Subcutaneous abdominal adipose tissue (tissue), 5 donors: ENCODE results near the gene BMP7.
"Not testable (repeated sequence)": the region's sequence is repeated elsewhere in the genome, so short reads cannot be mapped to it uniquely, and the experiment has no call there.

Source experiments
- H3K27ac ChIP-seq: one replicate; pipeline ENCODE4 v1.7.0; 2013; ENCODE audit warnings: low read depth, mild to moderate bottlenecking, inconsistent platforms, low read length, moderate library complexity
- H3K27me3 ChIP-seq, 5 donors: one replicate each; pipeline ENCODE4 v1.7.0; 2013; ENCODE audit warnings: low read length in 5 of 5, inconsistent platforms in 1 of 5; ENCODE audit not compliant: control insufficient read depth in 5 of 5, insufficient read depth in 4 of 5
- H3K36me3 ChIP-seq, 5 donors: one replicate each; pipeline ENCODE4 v1.7.0; 2013; ENCODE audit warnings: low read length in 5 of 5; ENCODE audit not compliant: control insufficient read depth in 5 of 5, insufficient read depth in 5 of 5
- H3K4me1 ChIP-seq, 5 donors: one replicate each; pipeline ENCODE4 v1.7.0; 2013; ENCODE audit warnings: low read length in 5 of 5, mild to moderate bottlenecking in 3 of 5, moderate library complexity in 1 of 5; ENCODE audit not compliant: control insufficient read depth in 5 of 5, insufficient read depth in 5 of 5
- H3K4me3 ChIP-seq, 5 donors: one replicate each; pipeline ENCODE4 v1.7.0; 2013; ENCODE audit warnings: low read length in 5 of 5, low read depth in 1 of 5
- H3K9ac ChIP-seq, 5 donors: one replicate each; pipeline ENCODE4 v1.7.0; 2013; ENCODE audit warnings: low read length in 5 of 5, mild to moderate bottlenecking in 4 of 5, moderate library complexity in 3 of 5
- H3K9me3 ChIP-seq, 5 donors: one replicate each; pipeline ENCODE4 v1.7.0; 2013; ENCODE audit warnings: low read length in 5 of 5; ENCODE audit not compliant: control insufficient read depth in 5 of 5
- donor health status: healthy.
- donor health status: healthy.
- donor health status: healthy.
- donor health status: healthy.
- donor health status: healthy.

Gene BMP7

DNA sequence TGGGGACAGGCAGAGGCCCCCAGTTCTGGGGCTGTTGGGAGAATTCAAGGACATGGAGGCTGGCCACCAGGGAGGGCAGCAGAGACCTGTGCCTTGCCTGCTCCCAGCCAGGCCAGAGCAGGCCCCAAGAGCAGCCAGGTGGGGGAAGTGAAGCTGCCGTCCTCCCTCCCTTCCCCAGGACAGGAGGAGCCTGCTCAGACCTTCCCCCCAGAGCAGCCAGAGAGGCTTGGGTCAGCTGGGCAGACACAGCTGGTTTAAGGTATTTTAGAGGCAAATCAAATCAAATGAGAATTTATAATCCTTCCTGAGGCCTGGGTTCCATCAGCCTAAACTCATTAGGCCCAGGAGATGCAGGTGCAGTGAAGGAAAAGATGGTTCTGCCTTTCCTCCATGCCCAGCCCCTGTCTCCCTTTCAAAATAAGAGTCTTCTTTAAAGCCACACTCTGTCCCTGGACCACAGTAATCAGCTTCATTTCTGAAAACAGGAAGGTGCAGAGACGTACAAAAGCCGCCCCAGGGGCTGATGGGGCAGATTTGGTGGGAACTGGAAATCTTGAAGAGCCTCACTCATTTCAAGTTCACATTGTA is 21.7 kb downstream of the BMP7 start:
- H3K27ac ChIP-seq, result no peak overlapping the region
- H3K27me3 ChIP-seq, result peaks cover 2 to 13% (median 4%) of the 10 kb centered on the region in 5 donors
- H3K4me1 ChIP-seq, result peaks cover 0 to 10% (median 0%) of the 10 kb centered on the region in 5 donors
- H3K4me3 ChIP-seq, result no peak overlapping the region
- H3K9me3 ChIP-seq, result peaks cover 2 to 6% (median 5%) of the 10 kb centered on the region in 5 donors
- no peaks in the 10 kb centered on the region for H3K36me3 ChIP-seq
- H3K9ac ChIP-seq, result no peak overlapping the region

DNA sequence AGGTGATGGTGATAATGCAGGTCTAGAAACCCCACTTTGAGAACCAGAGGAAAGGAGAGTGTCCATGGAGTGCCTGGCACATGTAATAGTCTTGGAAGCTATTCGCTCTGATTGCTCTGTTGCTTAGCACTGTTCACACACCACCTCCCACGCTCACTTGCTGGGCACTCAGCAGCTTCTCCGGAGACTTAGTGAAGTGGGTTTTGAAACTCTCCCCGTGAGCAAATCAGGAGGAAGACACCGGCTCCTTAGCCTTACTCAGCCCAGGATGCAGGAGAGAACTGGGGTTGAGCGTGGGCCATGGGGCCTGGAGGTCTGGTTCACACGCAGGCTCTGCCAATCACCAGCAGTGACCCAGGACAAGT is 22.2 kb downstream of the BMP7 start:
- Histone ChIP-seq H3K4me1 (peaks cover 0 to 10% (median 0%) of the 10 kb centered on the region in 5 donors), H3K36me3 (no peaks in the 10 kb centered on the region), H3K27me3 (peaks cover 0 to 12% (median 4%) of the 10 kb centered on the region in 5 donors), H3K9me3 (peaks cover 2 to 6% (median 5%) of the 10 kb centered on the region in 5 donors), H3K9ac (no peak overlapping the region), H3K27ac (no peak overlapping the region), H3K4me3 (no peak overlapping the region)

DNA sequence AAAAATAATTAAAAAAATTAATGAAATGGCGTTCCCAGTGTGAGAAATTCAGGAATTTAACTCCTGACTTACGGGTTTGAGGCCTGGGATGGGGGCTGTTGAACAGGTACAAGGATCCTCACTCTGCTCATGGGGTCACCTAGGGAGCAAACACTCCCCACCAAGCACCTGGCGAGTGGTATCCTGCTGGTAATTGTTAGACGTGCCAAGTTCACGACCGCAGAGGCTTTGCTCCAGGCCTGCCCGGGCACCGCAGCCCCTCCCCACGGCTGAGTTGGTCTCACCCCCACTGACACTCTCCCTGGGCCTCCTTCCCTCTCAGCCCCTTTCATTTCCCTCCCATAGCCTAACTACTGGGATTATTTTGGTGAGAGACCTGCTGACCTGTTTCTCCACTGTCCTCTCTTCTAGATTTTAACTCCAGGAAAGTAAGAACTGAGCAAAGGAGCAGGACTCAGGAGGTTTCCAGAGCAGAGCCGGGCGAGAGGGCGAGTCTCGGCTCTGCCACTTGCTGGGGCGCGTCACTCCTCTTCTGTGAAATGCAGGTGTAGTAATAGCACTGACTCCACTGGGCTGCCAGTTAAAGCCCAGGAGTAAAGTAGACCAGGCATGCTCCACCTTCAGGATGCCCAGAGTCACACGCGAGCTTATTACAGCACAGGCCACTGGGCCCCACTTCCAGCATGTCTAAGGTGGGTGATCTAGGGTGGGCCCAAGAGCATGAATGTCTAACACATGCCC is 22.8 kb downstream of the BMP7 start:
- H3K9ac ChIP-seq, result no peak overlapping the region
- peaks cover 0 to 8% (median 4%) of the 10 kb centered on the region in 5 donors for H3K27me3 ChIP-seq
- H3K4me1 ChIP-seq, result peaks cover 0 to 10% (median 0%) of the 10 kb centered on the region in 5 donors
- H3K27ac ChIP-seq, result no peak overlapping the region
- no peak overlapping the region for H3K4me3 ChIP-seq
- peaks cover 2 to 6% (median 5%) of the 10 kb centered on the region in 5 donors for H3K9me3 ChIP-seq
- H3K36me3 ChIP-seq, result no peaks in the 10 kb centered on the region

DNA sequence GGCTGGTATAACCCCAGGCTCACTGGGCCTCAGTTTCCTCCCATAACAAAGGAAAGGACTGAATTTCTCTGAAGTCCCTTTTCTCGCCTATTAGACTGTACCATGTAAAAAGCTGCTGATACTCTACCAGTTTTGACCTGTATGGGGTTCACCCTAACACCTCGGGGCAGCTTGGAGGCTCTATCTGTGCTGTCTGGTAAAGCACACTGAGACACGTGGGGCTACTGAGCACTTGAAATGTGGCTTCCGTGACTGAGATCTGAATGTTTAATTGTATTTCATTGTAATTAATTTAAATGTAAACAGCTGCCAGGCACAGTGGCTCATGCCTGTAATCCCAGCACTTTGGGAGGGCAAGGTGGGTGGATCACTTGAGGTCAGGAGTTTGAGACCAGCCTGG is 24.0 kb downstream of the BMP7 start:
- Histone ChIP-seq H3K9ac (no peak overlapping the region), H3K36me3 (no peaks in the 10 kb centered on the region), H3K27me3 (peaks cover 0 to 3% (median 0%) of the 10 kb centered on the region in 5 donors), H3K4me1 (peaks cover 0 to 10% (median 0%) of the 10 kb centered on the region in 5 donors), H3K4me3 (no peak overlapping the region), H3K27ac (no peak overlapping the region), H3K9me3 (no peaks in the 10 kb centered on the region)

DNA sequence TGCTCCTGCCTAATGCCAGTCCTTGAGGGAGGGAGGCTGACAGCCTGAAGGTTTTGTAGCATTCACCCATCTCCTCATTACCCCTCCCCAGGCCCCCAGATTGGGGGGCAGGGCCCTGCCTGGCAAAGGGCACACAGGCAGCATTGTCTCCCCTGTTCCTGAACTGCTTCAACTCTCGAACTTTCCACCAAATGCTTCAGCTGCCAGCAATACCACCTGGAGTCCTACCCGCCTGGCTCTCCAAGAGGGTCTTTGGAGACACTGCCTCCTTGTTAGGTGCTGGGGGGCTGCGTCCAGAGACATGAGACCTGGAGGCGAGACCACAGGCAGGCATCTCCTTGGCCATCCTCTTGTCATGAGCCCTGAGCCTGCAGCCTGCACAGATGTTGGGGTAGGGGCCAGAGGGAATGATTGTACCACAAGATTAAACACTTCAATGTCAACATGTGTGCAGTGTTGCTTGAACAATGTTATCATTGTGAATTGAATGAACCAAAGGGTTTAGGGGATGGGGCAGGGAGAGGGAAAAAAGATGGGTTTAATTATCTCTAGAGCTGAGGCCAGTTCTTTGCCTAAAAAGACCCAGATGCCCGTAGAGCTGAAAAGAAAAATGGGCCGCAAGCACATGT is 25.0 kb downstream of the BMP7 start:
- Histone ChIP-seq H3K9me3 (no peaks in the 10 kb centered on the region), H3K4me3 (no peak overlapping the region), H3K27me3 (no peaks in the 10 kb centered on the region), H3K36me3 (no peaks in the 10 kb centered on the region), H3K9ac (no peak overlapping the region), H3K4me1 (peaks cover 0 to 10% (median 0%) of the 10 kb centered on the region in 5 donors), H3K27ac (no peak overlapping the region)

DNA sequence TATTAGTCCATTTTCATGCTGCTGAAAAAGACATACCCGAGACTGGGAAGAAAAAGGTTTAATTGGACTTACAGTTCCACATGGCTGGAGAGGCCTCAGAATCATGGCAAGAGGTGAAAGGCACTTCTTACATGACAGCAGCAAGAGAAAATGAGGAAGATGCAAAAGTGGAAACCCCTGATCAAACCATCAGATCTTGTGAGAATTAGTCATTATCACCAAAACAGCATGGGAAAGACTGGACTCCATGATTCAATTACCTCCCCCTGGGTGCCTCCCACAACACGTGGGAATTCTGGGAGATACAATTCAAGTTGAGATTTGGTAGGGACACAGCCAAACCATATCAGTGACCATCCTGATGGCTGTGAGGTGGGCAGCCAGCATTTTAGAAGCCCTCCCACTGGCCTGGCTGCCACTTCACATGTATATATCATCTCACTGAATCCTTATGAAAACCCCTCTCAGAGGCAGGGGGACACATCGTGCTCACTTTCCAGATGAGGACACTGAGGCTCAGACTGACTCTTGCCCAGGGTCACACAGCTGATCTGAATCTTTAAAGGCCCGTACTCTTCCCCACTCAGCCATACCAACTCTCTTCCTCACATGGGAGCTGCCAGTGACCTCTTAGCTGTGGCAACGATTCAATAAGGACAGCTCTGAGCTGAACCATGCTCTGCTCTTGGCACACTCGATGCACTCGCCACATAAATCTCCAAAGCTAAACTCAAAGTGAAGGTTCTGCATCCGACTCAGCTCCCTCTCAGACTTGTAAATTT is 25.7 kb downstream of the BMP7 start:
- Histone ChIP-seq H3K9ac (no peak overlapping the region), H3K4me3 (no peak overlapping the region), H3K4me1 (peaks cover 0 to 11% (median 0%) of the 10 kb centered on the region in 5 donors), H3K27ac (no peak overlapping the region), H3K9me3 (no peaks in the 10 kb centered on the region), H3K27me3 (peaks cover 0 to 4% (median 0%) of the 10 kb centered on the region in 5 donors), H3K36me3 (no peaks in the 10 kb centered on the region)

DNA sequence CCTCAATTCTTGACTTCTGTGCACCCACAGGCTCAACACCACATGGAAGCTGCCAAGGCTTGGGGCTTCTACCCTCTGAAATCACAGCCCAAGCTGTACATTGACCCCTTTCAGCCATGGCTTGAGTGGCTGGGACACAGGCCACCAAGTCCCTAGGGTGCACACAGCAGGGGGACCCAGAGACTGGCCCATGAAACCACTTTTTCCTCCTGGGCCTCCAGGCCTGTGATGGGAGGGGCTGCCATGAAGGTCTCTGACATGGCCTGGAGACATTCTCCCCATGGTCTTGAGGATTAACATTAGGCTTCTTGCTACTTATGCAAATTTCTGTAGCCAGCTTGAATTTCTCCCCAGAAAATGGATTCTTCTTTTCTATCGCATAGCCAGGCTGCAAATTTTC is 26.7 kb downstream of the BMP7 start:
- H3K36me3 ChIP-seq, H3K4me3 ChIP-seq, H3K27ac ChIP-seq, H3K9ac ChIP-seq, H3K9me3 ChIP-seq, H3K27me3 ChIP-seq: not testable (repeated sequence)
- peaks cover 0 to 22% (median 10%) of the 10 kb centered on the region in 5 donors for H3K4me1 ChIP-seq

DNA sequence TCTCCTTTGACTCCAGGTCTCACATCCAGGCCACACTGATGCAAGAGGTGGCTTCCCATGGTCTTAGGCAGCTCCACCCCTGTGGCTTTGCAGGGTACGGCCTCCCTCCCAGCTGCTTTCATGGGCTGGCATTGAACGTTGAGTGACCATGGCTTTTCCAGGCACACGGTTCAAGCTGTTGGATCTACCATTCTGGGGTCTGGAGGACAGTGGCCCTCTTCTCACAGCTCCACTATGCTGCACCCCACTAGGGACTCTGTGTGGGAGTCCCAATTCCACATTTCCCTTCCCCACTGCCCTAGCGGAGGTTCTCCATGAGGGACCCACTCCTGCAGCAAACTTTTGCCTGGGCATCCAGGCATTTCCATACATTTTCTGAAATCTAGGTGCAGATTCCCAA is 27.1 kb downstream of the BMP7 start:
- H3K36me3 ChIP-seq, H3K4me3 ChIP-seq, H3K27ac ChIP-seq, H3K9ac ChIP-seq, H3K27me3 ChIP-seq, H3K9me3 ChIP-seq: not testable (repeated sequence)
- H3K4me1 ChIP-seq, result peaks cover 0 to 26% (median 13%) of the 10 kb centered on the region in 5 donors

DNA sequence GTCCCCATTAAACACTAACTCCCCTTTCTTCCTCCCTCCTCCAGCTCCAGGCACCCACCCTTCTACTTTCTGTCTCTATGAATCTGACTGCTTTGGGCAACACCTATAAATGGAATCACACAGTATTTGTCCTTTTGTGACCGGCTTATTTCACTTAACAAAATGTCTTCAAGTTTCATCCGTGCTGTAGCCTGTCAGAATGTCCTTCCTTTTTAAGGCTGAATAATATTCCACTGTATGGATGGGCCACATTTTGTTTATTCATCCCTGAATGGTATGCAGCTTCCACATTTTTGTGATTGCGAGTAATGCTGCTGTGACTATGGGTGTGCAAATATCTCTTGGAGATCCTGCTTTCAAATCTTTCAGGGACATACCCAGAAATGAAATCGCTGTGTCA is 28.4 kb downstream of the BMP7 start:
- Histone ChIP-seq H3K9me3 (no peaks in the 10 kb centered on the region), H3K36me3 (no peaks in the 10 kb centered on the region), H3K4me1 (peaks cover 0 to 29% (median 13%) of the 10 kb centered on the region in 5 donors), H3K27ac (no peak overlapping the region), H3K9ac (no peak overlapping the region), H3K4me3 (no peak overlapping the region), H3K27me3 (peaks cover 0 to 6% (median 0%) of the 10 kb centered on the region in 5 donors)
